Effector memory CD8-positive, alpha-beta T cell (primary cell): ENCODE results near the gene PTBP2.

Source experiments
- ATAC-seq: fragments of 150-1000 bp; cut with Tn5 transposase; replicated peaks from 2 replicates; pipeline ENCODE4 v1.10.0; 2021; ENCODE audit warnings: mild to moderate bottlenecking, moderate library complexity
- DNase-seq, 3 experiments: peaks; one replicate each; pipeline ENCODE4 v3.0.0; 2021
- H3K27ac Mint-ChIP-seq, 2 donors: one replicate each; pipeline ENCODE4 v1.8.0; 2022; ENCODE audit warnings: mild to moderate bottlenecking in 2 of 2, mixed read lengths in 2 of 2, moderate library complexity in 2 of 2
- H3K27me3 Mint-ChIP-seq, 2 donors: one replicate each; pipeline ENCODE4 v1.8.0; 2022; ENCODE audit warnings: mixed read lengths in 2 of 2
- H3K36me3 Mint-ChIP-seq: one replicate; pipeline ENCODE4 v1.8.0; 2022; ENCODE audit warnings: mild to moderate bottlenecking, moderate library complexity, mixed read lengths; ENCODE audit not compliant: insufficient read depth
- H3K4me1 Mint-ChIP-seq, 2 donors: one replicate each; pipeline ENCODE4 v1.8.0; 2022; ENCODE audit warnings: low read depth in 2 of 2, mixed read lengths in 2 of 2
- H3K4me3 Mint-ChIP-seq, 2 donors: one replicate each; pipeline ENCODE4 v1.8.0; 2022; ENCODE audit warnings: mild to moderate bottlenecking in 2 of 2, mixed read lengths in 2 of 2, moderate library complexity in 2 of 2
- H3K9me3 Mint-ChIP-seq, 2 donors: one replicate each; pipeline ENCODE4 v1.8.0; 2022; ENCODE audit warnings: mixed read lengths in 2 of 2
- total RNA-seq, 9 experiments: gene quantifications; one replicate each; lab custom pipeline; 2026; lab: John Stamatoyannopoulos, UW

Gene PTBP2
- 21.2 to 91.1 (median 32.8) reads per million in 9 experiments for total RNA-seq

DNA sequence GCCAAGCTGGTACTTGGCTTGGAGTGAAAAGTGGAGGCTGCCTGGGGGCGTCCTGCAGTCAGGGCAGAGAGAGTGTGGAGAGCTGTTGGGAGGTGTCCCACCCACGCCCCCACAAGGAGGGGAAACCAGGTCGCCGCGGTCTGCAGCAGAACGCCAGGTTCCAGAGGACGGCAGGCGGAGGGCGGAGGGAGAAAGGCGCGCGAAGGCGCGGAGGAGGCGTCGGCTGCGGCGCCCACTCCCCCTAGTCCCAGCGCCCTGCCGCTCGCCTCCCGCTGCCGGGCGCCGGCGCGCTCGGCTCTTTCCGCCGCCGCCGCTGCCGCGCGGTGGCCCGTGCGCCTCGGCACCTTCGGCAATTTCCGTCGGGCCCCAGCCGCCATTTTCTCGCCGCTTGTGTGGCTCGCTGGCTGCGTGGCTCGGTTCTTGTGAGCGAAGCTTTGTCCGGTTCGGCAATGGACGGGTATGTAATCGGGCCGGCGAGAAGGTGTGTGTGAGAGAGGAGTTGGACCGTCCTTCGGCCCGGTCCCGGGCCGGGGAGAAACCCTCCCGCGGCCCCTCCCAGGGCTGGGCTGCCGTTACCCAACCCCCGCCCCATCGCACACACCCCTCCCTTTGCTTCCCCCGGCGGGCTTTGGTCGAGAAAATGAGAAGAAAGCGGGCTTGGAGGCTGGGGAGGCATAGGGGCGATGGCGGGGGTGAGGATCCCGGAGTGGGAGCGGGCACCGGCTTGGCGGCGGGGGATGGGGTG is at the start of gene PTBP2:
Gene PTBP2 (plus strand): TSS at position 369 of the 745 bp plus-strand sequence. CDS start 81 bp downstream, at position 450.
- peak; percentile 89 for ATAC-seq
- peaks cover 17 to 26% of the 10 kb centered on the region in 2 donors for H3K4me1 Mint-ChIP-seq
- H3K9me3 Mint-ChIP-seq: no peaks in the 10 kb centered on the region
- H3K27me3 Mint-ChIP-seq: no peaks in the 10 kb centered on the region
- peak within 1 kb of the TSS; percentile 82 to 96 for H3K4me3 Mint-ChIP-seq
- peaks cover 22% of the 10 kb centered on the region for H3K36me3 Mint-ChIP-seq
- H3K27ac Mint-ChIP-seq: peak within 1 kb of the TSS; percentile 93
- DNase-seq: peak; percentile 78 to 84 (median 79)

DNA sequence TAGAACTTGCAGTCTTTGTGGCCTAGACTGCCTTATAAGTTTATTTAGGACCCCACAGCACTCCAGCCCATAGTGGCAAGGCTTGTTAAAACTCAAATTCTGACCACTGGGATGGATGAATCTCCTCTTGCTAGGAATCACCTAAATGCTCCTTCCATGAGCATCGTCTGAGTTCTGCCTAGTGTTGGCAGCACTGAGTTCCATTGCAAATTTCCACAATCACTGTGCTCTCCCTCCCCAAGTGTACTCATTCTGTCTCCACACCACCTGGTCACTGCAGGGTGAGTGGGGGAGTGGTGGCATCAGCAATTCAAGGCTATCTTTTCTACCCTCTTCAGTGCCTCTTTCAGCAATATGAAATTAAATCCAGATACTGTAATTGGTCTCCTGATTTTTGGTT is 46.7 kb upstream of the PTBP2 start:
- H3K9me3 Mint-ChIP-seq: peaks cover 8 to 9% of the 10 kb centered on the region in 2 donors
- H3K4me3 Mint-ChIP-seq: no peak overlapping the region
- no peaks in the 10 kb centered on the region for H3K4me1 Mint-ChIP-seq
- DNase-seq (no peak), ATAC-seq (no peak)
- H3K27me3 Mint-ChIP-seq: peaks cover 7 to 8% of the 10 kb centered on the region in 2 donors
- H3K27ac Mint-ChIP-seq: no peak overlapping the region
- H3K36me3 Mint-ChIP-seq: no peaks in the 10 kb centered on the region

DNA sequence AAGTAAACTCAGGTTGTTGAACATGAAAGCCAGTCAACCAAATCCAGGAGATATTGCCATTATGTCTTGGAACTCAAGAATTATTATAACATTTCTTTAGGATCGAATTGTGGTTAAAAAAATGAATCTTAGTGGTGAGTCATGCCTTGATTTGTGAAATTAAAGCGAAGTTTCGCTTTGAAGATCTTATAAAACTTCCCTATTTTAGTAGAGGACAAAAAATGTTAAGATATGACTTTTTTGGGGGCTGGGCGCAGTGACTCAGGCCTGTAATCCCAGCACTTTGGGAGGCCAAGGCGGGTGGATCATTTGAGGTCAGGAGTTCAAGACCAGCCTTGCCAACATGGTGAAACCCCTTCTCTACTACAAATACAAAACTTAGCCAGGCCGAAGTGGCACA is 39.5 kb upstream of the PTBP2 start:
- no peak overlapping the region for H3K27ac Mint-ChIP-seq
- no peaks in the 10 kb centered on the region for H3K36me3 Mint-ChIP-seq
- H3K9me3 Mint-ChIP-seq: peaks cover 0 to 2% of the 10 kb centered on the region in 2 donors
- H3K27me3 Mint-ChIP-seq: peaks cover 6 to 27% of the 10 kb centered on the region in 2 donors
- H3K4me1 Mint-ChIP-seq: no peaks in the 10 kb centered on the region
- DNase-seq (no peak), ATAC-seq (no peak)
- H3K4me3 Mint-ChIP-seq: no peak overlapping the region

DNA sequence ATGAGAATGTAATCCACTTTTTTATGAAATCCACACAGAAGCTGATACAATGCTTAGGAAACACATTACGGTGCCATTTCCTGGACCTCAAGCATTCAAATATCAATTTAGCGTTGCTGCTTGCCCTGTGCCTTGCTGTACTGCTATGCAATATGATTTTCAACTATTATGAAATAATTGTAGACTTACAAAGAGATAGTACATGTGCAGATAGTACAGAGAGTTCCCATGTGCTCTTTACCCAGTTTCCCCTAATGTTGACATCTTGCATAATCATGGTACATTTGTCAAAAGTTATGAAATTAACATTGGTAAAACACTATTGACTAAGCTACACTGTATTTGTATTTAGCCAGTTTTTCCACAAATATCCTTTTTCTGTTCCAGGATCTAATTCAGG is 37.7 kb upstream of the PTBP2 start:
- Mint-ChIP-seq H3K9me3 (peaks cover 0 to 2% of the 10 kb centered on the region in 2 donors), H3K27ac (no peak overlapping the region), H3K4me3 (no peak overlapping the region), H3K36me3 (no peaks in the 10 kb centered on the region), H3K4me1 (no peaks in the 10 kb centered on the region), H3K27me3 (peaks cover 15 to 34% of the 10 kb centered on the region in 2 donors)
- DNase-seq: no peak
- ATAC-seq: no peak

GRCh38 chr1:96684744-96685143 is 36.8 kb upstream of the PTBP2 start:
- Mint-ChIP-seq H3K4me1 (no peaks in the 10 kb centered on the region), H3K9me3 (peaks cover 0 to 2% of the 10 kb centered on the region in 2 donors), H3K36me3 (no peaks in the 10 kb centered on the region), H3K27ac (no peak overlapping the region), H3K27me3 (peaks cover 15 to 28% of the 10 kb centered on the region in 2 donors), H3K4me3 (no peak overlapping the region)
- no peak for ATAC-seq
- no peak for DNase-seq

GRCh38 chr1:96688767-96689166 is 32.8 kb upstream of the PTBP2 start:
- Mint-ChIP-seq H3K36me3 (no peaks in the 10 kb centered on the region), H3K27ac (no peak overlapping the region), H3K4me3 (no peak overlapping the region), H3K9me3 (no peaks in the 10 kb centered on the region), H3K4me1 (no peaks in the 10 kb centered on the region), H3K27me3 (peaks cover 7 to 15% of the 10 kb centered on the region in 2 donors)
- no peak for DNase-seq
- ATAC-seq: no peak

GRCh38 chr1:96695954-96696353 is 25.6 kb upstream of the PTBP2 start:
- H3K27ac Mint-ChIP-seq: no peak overlapping the region
- H3K27me3 Mint-ChIP-seq: peaks cover 11 to 12% of the 10 kb centered on the region in 2 donors
- no peaks in the 10 kb centered on the region for H3K36me3 Mint-ChIP-seq
- no peak for DNase-seq
- H3K9me3 Mint-ChIP-seq: peaks cover 0 to 3% of the 10 kb centered on the region in 2 donors
- no peaks in the 10 kb centered on the region for H3K4me1 Mint-ChIP-seq
- no peak overlapping the region for H3K4me3 Mint-ChIP-seq
- ATAC-seq: no peak

DNA sequence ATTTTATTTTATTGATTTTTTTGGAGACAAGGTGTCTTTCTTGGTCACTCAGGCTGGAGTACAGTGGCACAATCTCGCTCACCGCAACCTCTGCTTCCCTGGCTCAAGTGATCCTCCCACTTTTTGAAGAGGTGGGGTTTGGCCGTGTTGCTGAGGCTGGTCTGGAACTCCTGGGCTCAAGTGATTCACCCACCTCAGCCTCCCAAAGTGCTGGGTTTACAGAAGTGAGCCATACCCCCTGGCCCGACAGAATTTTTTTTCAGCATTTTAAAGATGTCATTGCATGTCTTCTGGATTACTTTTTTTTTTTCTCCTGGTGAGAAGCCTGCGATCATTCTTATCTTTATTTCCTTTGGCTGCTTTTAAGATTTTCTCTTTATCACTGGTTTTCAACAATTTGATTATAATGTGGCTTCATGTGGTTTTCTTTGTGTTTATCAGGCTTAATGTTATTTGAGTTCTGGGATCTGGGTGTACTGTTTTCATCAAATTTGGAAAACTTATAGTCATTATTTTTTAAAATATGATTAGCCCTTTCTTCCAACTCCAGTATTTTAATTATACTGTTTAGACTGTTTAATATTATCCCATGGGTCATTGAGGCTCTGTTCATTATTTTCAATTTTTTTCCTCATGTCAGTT is 23.1 kb upstream of the PTBP2 start:
- Mint-ChIP-seq H3K36me3 (no peaks in the 10 kb centered on the region), H3K4me3 (no peak overlapping the region), H3K27ac (no peak overlapping the region), H3K9me3 (peaks cover 0 to 3% of the 10 kb centered on the region in 2 donors), H3K4me1 (no peaks in the 10 kb centered on the region), H3K27me3 (peaks cover 28 to 31% of the 10 kb centered on the region in 2 donors)
- DNase-seq (no peak), ATAC-seq (no peak)

GRCh38 chr1:96703186-96703585 is 18.4 kb upstream of the PTBP2 start:
- H3K4me1 Mint-ChIP-seq: no peaks in the 10 kb centered on the region
- no peak overlapping the region for H3K4me3 Mint-ChIP-seq
- H3K27ac Mint-ChIP-seq: no peak overlapping the region
- DNase-seq: no peak
- H3K27me3 Mint-ChIP-seq: peaks cover 37 to 38% of the 10 kb centered on the region in 2 donors
- H3K36me3 Mint-ChIP-seq: no peaks in the 10 kb centered on the region
- ATAC-seq: no peak
- peaks cover 0 to 3% of the 10 kb centered on the region in 2 donors for H3K9me3 Mint-ChIP-seq

DNA sequence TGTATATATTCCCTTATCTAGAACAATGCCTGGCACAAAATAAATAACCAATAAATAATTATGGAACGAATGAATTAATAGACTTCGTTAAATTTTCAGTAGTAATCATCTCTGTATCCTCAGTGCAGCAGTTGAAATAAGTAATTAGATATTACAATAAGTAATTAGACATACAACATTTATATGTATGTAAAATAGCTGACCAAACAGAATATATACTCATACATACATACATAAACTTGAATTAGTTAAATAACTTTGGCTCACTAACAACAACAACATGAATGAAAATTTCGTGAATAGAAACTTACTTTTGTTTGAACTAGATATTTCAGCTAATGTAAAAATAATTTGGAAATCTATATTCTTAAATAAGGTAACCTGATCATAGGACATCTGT is 14.6 kb upstream of the PTBP2 start:
- DNase-seq (no peak), ATAC-seq (no peak)
- Mint-ChIP-seq H3K36me3 (no peaks in the 10 kb centered on the region), H3K4me1 (no peaks in the 10 kb centered on the region), H3K4me3 (no peak overlapping the region), H3K27me3 (peaks cover 18 to 25% of the 10 kb centered on the region in 2 donors), H3K27ac (no peak overlapping the region), H3K9me3 (no peaks in the 10 kb centered on the region)

DNA sequence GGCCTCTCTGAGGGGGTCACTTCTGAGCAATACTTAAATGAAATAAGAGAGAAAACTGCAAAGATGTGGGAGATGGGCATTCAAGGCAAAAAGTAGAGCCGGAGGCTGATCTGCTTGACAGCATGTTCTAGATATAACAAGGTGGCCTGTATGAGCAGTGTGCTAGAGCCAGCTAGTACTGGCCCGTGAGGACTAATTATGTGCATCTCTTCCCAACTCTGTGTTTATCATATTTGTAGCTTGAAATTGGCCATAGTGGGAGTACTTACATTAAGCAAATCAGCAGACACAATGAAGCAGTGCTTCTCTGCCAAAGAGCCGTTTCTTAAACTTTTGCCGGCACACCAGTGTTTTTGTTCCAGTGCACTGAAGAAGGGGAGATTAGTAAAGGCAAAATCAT is 13.1 kb upstream of the PTBP2 start:
- H3K4me3 Mint-ChIP-seq: no peak overlapping the region

DNA sequence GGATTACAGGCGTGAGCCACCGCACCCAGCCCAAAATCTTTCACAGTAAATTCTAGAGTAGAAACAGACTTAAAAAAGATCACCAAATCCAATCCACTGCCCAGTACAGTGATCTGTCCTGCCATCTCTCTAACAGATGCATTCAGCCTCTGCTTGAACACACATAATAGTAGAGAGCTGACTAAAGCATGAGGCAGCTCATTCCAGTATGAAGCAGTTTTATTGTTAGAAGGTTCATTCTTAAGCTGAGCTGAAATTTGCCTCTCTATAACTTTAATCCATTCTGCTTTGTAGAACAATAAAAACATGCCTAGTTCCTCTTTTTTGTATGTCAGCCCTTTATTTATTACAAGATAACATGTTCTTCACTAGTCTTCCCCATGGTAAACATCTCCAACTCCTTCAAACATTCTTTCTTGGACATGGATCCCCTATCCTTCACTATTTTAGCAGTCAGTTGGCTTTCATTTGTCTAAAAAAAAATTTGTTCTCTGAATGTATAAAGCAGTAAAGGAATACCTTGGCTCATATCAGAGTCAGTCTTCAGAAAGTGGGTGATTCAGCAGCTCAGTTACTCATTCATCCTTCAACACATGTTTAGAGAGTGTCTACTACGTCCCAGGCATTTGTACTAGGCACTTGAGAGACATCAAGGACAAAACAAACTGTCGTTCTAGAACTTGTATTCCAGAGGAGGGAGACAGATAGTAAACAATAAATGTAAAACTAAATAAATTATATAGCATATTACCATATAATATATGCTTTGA is 10.7 kb upstream of the PTBP2 start:
- ATAC-seq: no peak
- H3K27me3 Mint-ChIP-seq: peaks cover 13 to 20% of the 10 kb centered on the region in 2 donors
- no peak overlapping the region for H3K4me3 Mint-ChIP-seq
- H3K4me1 Mint-ChIP-seq: no peaks in the 10 kb centered on the region
- no peak for DNase-seq
- H3K36me3 Mint-ChIP-seq: no peaks in the 10 kb centered on the region
- no peaks in the 10 kb centered on the region for H3K9me3 Mint-ChIP-seq
- no peak overlapping the region for H3K27ac Mint-ChIP-seq

More for the DNA sequence above, 13.1 kb upstream of the PTBP2 start:
- H3K36me3 Mint-ChIP-seq: no peaks in the 10 kb centered on the region
- peaks cover 9 to 15% of the 10 kb centered on the region in 2 donors for H3K27me3 Mint-ChIP-seq
- H3K9me3 Mint-ChIP-seq: no peaks in the 10 kb centered on the region
- ATAC-seq: no peak
- no peaks in the 10 kb centered on the region for H3K4me1 Mint-ChIP-seq
- no peak for DNase-seq
- no peak overlapping the region for H3K27ac Mint-ChIP-seq

DNA sequence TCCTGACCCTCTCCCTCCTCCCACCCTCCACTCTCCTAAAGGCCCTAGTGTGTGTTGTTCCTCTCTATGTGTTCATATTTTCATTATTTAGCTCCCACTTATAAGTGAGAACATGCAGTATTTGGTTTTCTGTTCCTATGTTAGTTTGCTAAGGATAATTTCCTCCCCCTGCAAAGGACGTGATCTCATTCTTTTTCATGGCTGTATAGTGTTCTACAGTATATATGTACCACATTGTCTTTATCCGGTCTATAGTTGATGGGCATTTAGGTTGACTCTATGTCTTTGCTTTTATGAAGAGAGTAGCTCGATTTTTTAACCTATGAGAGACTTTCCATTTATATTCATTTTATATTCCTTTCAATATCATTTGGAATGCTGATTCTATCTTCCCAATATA is 7.9 kb upstream of the PTBP2 start:
- Mint-ChIP-seq H3K27me3 (peaks cover 9 to 23% of the 10 kb centered on the region in 2 donors), H3K4me3 (no peak overlapping the region), H3K4me1 (no peaks in the 10 kb centered on the region), H3K9me3 (no peaks in the 10 kb centered on the region), H3K36me3 (no peaks in the 10 kb centered on the region), H3K27ac (no peak overlapping the region)
- ATAC-seq: no peak
- no peak for DNase-seq
